ENCODE results near the gene TRIM67.
A peak's percentile ranks its signal among the peaks of the same experiment; 100 is the strongest.

The TRIM67 gene

GRCh38 chr1:231242516-231243198, 80.8 kb downstream of the TRIM67 start:
- no peaks in the 10 kb centered on the region for H3K27me3 ChIP-seq (ENCODE audit: control insufficient read depth, insufficient read depth, low read length)
- H3K4me3 ChIP-seq (ENCODE audit: low read length): peak overlapping the region; percentile 97
- H3K36me3 ChIP-seq (ENCODE audit: control insufficient read depth, low read depth, low read length): peaks cover 6% of the 10 kb centered on the region
- peak overlapping the region; percentile 80 for H3K9ac ChIP-seq (ENCODE audit: low read length)
- no peaks in the 10 kb centered on the region for H3K4me1 ChIP-seq (ENCODE audit: control insufficient read depth, low read depth, low read length)
- no peaks in the 10 kb centered on the region for H3K9me3 ChIP-seq (ENCODE audit: control insufficient read depth, low read depth, low read length)
- no peak overlapping the region for H3K27ac ChIP-seq (ENCODE audit: low read length)

- Histone ChIP-seq H3K9me3 (ENCODE audit: control insufficient read depth, low read depth, low read length) (no peaks in the 10 kb centered on the region), H3K4me3 (ENCODE audit: low read length) (no peak overlapping the region), H3K9ac (ENCODE audit: low read length) (no peak overlapping the region), H3K27me3 (ENCODE audit: control insufficient read depth, insufficient read depth, low read length) (no peaks in the 10 kb centered on the region), H3K36me3 (ENCODE audit: control insufficient read depth, low read depth, low read length) (peaks cover 13% of the 10 kb centered on the region), H3K4me1 (ENCODE audit: control insufficient read depth, low read depth, low read length) (no peaks in the 10 kb centered on the region), H3K27ac (ENCODE audit: low read length) (no peak overlapping the region)
Observed at GRCh38 chr1:231248778-231249177, 86.9 kb downstream of the TRIM67 start.

DNA sequence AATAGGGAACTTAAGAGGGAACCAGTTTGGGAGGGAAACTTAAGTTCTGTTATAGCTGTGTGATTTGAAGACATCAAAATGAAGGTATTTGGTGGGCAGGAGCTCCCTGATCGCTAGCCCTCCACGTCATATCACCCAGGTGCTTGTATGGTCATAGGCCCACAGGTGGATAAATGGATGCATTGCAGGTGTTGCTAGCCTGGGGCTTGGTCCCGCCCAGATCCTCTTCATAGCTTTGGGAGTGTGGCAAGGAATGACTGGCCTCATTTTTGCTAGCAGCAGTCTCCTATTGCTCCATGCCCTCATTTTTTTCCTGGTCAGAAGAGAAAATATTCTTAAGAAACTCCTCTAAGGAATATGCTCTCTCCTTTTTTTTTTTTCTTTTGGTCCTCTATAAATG, 90.5 kb downstream of the TRIM67 start:
- Histone ChIP-seq H3K4me3 (ENCODE audit: low read length) (no peak overlapping the region), H3K9ac (ENCODE audit: low read length) (no peak overlapping the region), H3K9me3 (ENCODE audit: control insufficient read depth, low read depth, low read length) (no peaks in the 10 kb centered on the region), H3K4me1 (ENCODE audit: control insufficient read depth, low read depth, low read length) (no peaks in the 10 kb centered on the region), H3K27ac (ENCODE audit: low read length) (no peak overlapping the region), H3K36me3 (ENCODE audit: control insufficient read depth, low read depth, low read length) (peaks cover 20% of the 10 kb centered on the region), H3K27me3 (ENCODE audit: control insufficient read depth, insufficient read depth, low read length) (no peaks in the 10 kb centered on the region)

GRCh38 chr1:231260351-231260750, 98.5 kb downstream of the TRIM67 start:
- Histone ChIP-seq H3K36me3 (ENCODE audit: control insufficient read depth, low read depth, low read length) (peaks cover 34% of the 10 kb centered on the region), H3K9me3 (ENCODE audit: control insufficient read depth, low read depth, low read length) (no peaks in the 10 kb centered on the region), H3K4me1 (ENCODE audit: control insufficient read depth, low read depth, low read length) (no peaks in the 10 kb centered on the region), H3K9ac (ENCODE audit: low read length) (no peak overlapping the region), H3K4me3 (ENCODE audit: low read length) (no peak overlapping the region), H3K27me3 (ENCODE audit: control insufficient read depth, insufficient read depth, low read length) (no peaks in the 10 kb centered on the region), H3K27ac (ENCODE audit: low read length) (no peak overlapping the region)

GRCh38 chr1:231264642-231265041, 102.8 kb downstream of the TRIM67 start:
- H3K36me3 ChIP-seq (ENCODE audit: control insufficient read depth, low read depth, low read length): peaks cover 51% of the 10 kb centered on the region
- H3K27ac ChIP-seq (ENCODE audit: low read length): no peak overlapping the region
- H3K4me3 ChIP-seq (ENCODE audit: low read length): no peak overlapping the region
- H3K9ac ChIP-seq (ENCODE audit: low read length): no peak overlapping the region
- H3K27me3 ChIP-seq (ENCODE audit: control insufficient read depth, insufficient read depth, low read length): no peaks in the 10 kb centered on the region
- no peaks in the 10 kb centered on the region for H3K4me1 ChIP-seq (ENCODE audit: control insufficient read depth, low read depth, low read length)
- H3K9me3 ChIP-seq (ENCODE audit: control insufficient read depth, low read depth, low read length): no peaks in the 10 kb centered on the region

- Histone ChIP-seq H3K4me1 (ENCODE audit: control insufficient read depth, low read depth, low read length) (no peaks in the 10 kb centered on the region), H3K36me3 (ENCODE audit: control insufficient read depth, low read depth, low read length) (peaks cover 55% of the 10 kb centered on the region), H3K27me3 (ENCODE audit: control insufficient read depth, insufficient read depth, low read length) (no peaks in the 10 kb centered on the region), H3K9ac (ENCODE audit: low read length) (no peak overlapping the region), H3K27ac (ENCODE audit: low read length) (no peak overlapping the region), H3K9me3 (ENCODE audit: control insufficient read depth, low read depth, low read length) (no peaks in the 10 kb centered on the region), H3K4me3 (ENCODE audit: low read length) (no peak overlapping the region)
Observed at GRCh38 chr1:231265379-231265778, 103.5 kb downstream of the TRIM67 start.

DNA sequence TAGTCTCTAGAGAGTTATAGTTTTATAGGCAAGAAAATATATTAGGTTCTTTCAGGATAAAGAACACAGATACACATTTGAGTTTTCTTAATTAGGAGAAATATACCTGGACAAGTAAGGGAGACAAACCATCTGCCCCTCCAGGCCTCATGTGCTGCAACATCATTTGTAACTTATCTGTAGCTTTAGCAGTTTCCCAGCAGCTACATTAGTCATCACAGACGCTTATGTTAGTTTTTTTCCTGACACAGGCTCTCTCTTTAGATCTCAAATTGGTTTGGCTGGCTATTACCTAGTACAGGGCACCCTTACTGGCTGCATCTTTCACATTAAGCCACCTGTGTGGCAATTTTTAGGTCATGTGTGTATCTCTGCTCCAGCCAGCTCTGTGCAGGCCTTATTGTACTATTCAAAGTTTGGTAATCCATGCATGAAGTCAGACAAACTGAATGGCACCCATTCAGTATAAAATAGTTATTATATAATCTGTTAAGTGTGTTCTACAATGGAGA, 105.0 kb downstream of the TRIM67 start:
- H3K9ac ChIP-seq (ENCODE audit: low read length): no peak overlapping the region
- no peak overlapping the region for H3K27ac ChIP-seq (ENCODE audit: low read length)
- H3K36me3 ChIP-seq (ENCODE audit: control insufficient read depth, low read depth, low read length): peaks cover 57% of the 10 kb centered on the region
- H3K4me1 ChIP-seq (ENCODE audit: control insufficient read depth, low read depth, low read length): no peaks in the 10 kb centered on the region
- no peaks in the 10 kb centered on the region for H3K9me3 ChIP-seq (ENCODE audit: control insufficient read depth, low read depth, low read length)
- H3K27me3 ChIP-seq (ENCODE audit: control insufficient read depth, insufficient read depth, low read length): no peaks in the 10 kb centered on the region
- H3K4me3 ChIP-seq (ENCODE audit: low read length): no peak overlapping the region

All from iPS-18a (cell line).